Smooth muscle cell (in vitro differentiated cells): ENCODE data around the gene RAB22A. TPM values are rescaled to one million over a fixed set of nuclear protein-coding genes. Genes with fewer than 3 reads are reported as not detected.
A peak's percentile ranks its signal among the peaks of the same experiment; 100 is the strongest.

Source experiments
- DNase-seq: peaks from one replicate; lab custom pipeline; 2025; ENCODE audit not compliant: unreplicated experiment; lab: John Stamatoyannopoulos, UW
- H2AFZ ChIP-seq: fragments of 200-600 bp; sonication (generic); 2 replicates; pipeline ENCODE4 v1.6.0; 2016; ENCODE audit warnings: antibody characterized with exemption, low read depth, mild to moderate bottlenecking
- H3F3A ChIP-seq: fragments of 200-600 bp; sonication (generic); 2 replicates; pipeline ENCODE4 v1.6.0; 2017; ENCODE audit warnings: antibody characterized with exemption, low read depth
- H3K27ac ChIP-seq: fragments of 200-600 bp; sonication (generic); 2 replicates; pipeline ENCODE4 v1.5.1; 2016; ENCODE audit warnings: low read depth, mild to moderate bottlenecking
- H3K27me3 ChIP-seq: fragments of 200-600 bp; sonication (generic); 2 replicates; pipeline ENCODE4 v1.6.1; 2016; ENCODE audit warnings: low read depth, mild to moderate bottlenecking
- H3K36me3 ChIP-seq: fragments of 200-600 bp; sonication (generic); 2 replicates; pipeline ENCODE4 v1.5.1; 2016; ENCODE audit warnings: low read depth
- H3K4me1 ChIP-seq: fragments of 200-600 bp; sonication (generic); 2 replicates; pipeline ENCODE4 v1.5.1; 2016; ENCODE audit warnings: low read depth
- H3K4me2 ChIP-seq: fragments of 200-600 bp; sonication (generic); 2 replicates; pipeline ENCODE4 v1.6.0; 2016; ENCODE audit warnings: mild to moderate bottlenecking
- H3K4me3 ChIP-seq: fragments of 200-600 bp; sonication (generic); 2 replicates; pipeline ENCODE4 v1.5.1; 2016; ENCODE audit warnings: mild to moderate bottlenecking
- H3K79me2 ChIP-seq: fragments of 200-600 bp; sonication (generic); 2 replicates; pipeline ENCODE4 v1.6.0; 2016; ENCODE audit warnings: low read depth, mild to moderate bottlenecking
- H3K9ac ChIP-seq: fragments of 200-600 bp; sonication (generic); 2 replicates; pipeline ENCODE4 v1.6.0; 2016; ENCODE audit warnings: low read depth
- H3K9me3 ChIP-seq: fragments of 200-600 bp; sonication (generic); replicated peaks from 2 replicates; pipeline ENCODE4 v1.5.1; 2016; ENCODE audit warnings: low read depth
- H4K20me1 ChIP-seq: fragments of 200-600 bp; sonication (generic); 2 replicates; pipeline ENCODE4 v1.6.0; 2016; ENCODE audit warnings: low read depth
- CTCF ChIP-seq: fragments of 200-600 bp; sonication (generic); IDR thresholded peaks from 2 replicates; pipeline ENCODE4 v1.5.1; 2017; ENCODE audit warnings: borderline replicate concordance, mild to moderate bottlenecking, antibody characterized with exemption; ENCODE audit not compliant: insufficient read depth, poor library complexity, severe bottlenecking
- WGBS: methylation state at CpG from one replicate; pipeline ENCODE4 v1.1.7; 2016; ENCODE audit warnings: low lambda C conversion rate; 5-methylcytosine and 5-hydroxymethylcytosine counted together
- polyA plus RNA-seq: library from polyadenylated mRNA; unstranded; fragments of >200 nt; fragmentation: Nextera tagmentation; extraction: Ambion mirVana; gene quantifications from 2 replicates; pipeline ENCODE4 v1.2.1, GENCODE V29; 2016
- total RNA-seq: library from RNA; depleted of rRNA; stranded (reverse); fragments of >200 nt; gene quantifications from 2 replicates; pipeline ENCODE4 v1.2.3, GENCODE V29; 2014

The RAB22A gene
- total and polyA plus RNA-seq, 2 experiments from 2014 or later = 14.0 to 23.7 TPM

GRCh38 chr20:58389324-58389967 lies 79.9 kb downstream of the RAB22A start:
- no peaks in the 10 kb centered on the region for H3K9me3 ChIP-seq
- DNase-seq = no peak
- WGBS = 2% methylated on average over 47 of the region's 56 CpGs

DNA sequence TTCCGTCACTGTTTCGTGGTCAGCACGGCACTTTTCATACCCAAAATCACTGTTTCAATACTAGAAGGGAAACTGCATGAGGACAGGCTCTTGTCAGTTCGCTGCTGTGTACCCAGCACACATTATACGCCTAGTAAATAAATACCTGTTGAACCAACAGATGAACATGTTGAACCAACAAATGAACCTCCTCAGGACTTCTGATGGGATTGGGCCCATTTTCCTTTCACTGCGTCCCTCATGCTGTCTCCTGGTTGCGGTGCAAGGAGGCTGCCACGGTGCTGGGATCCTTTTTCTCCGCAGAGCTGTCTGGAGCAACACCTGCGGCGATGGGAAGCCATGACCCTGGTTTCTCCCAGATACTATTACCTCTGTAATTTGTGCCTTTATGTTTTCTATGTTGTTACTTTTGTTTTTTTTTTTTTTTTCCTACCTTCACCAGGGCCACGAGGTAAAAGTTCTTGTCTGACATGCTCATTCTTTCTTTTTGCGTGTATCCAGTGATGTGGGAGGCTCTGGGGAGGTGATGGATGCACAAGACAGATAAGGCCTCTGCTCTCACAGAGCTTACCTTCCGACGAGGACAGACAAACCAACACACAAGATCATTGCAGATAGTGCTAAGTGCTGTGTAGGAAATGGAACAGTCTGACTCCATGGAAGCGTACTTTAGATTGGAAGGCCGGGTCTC lies 80.6 kb downstream of the RAB22A start:
- H4K20me1 ChIP-seq = peaks cover 42% of the 10 kb centered on the region
- no peaks in the 10 kb centered on the region for H3F3A ChIP-seq
- H3K9me3 ChIP-seq = no peaks in the 10 kb centered on the region
- H3K9ac ChIP-seq = peak overlapping the region; percentile 97
- peak overlapping the region; percentile 89 for H3K4me2 ChIP-seq
- H3K36me3 ChIP-seq = no peaks in the 10 kb centered on the region
- peak overlapping the region; percentile 76 for H2AFZ ChIP-seq
- H3K4me3 ChIP-seq = peak overlapping the region; percentile 70
- H3K27ac ChIP-seq = peak overlapping the region; percentile 86
- H3K4me1 ChIP-seq = peaks cover 4% of the 10 kb centered on the region
- 79% methylated on average over 17 of the region's 17 CpGs for WGBS
- no peak for DNase-seq
- peaks cover 59% of the 10 kb centered on the region for H3K79me2 ChIP-seq
- H3K27me3 ChIP-seq = no peaks in the 10 kb centered on the region
- TF ChIP-seq CTCF = no peak

More at GRCh38 chr20:58389324-58389967, 79.9 kb downstream of the RAB22A start:
- Histone ChIP-seq H3K4me2 (peak overlapping the region; percentile 89), H3K79me2 (peaks cover 53% of the 10 kb centered on the region), H3K4me3 (peak overlapping the region; percentile 70), H3K4me1 (peaks cover 4% of the 10 kb centered on the region), H3K27ac (peak overlapping the region; percentile 86), H3F3A (no peaks in the 10 kb centered on the region), H3K9ac (peak overlapping the region; percentile 97), H3K27me3 (no peaks in the 10 kb centered on the region), H4K20me1 (peaks cover 35% of the 10 kb centered on the region), H3K36me3 (no peaks in the 10 kb centered on the region), H2AFZ (peak overlapping the region; percentile 76)
- TF ChIP-seq CTCF = no peak

GRCh38 chr20:58390659-58391035 lies 81.1 kb downstream of the RAB22A start:
- Histone ChIP-seq H3K27me3 (no peaks in the 10 kb centered on the region), H3K36me3 (no peaks in the 10 kb centered on the region)

More at GRCh38 chr20:58390659-58391035, 81.1 kb downstream of the RAB22A start:
- Histone ChIP-seq H3K79me2 (peaks cover 65% of the 10 kb centered on the region), H2AFZ (no peak overlapping the region), H3K27ac (peak overlapping the region; percentile 86), H3F3A (no peaks in the 10 kb centered on the region), H3K9me3 (no peaks in the 10 kb centered on the region), H3K4me1 (peaks cover 4% of the 10 kb centered on the region), H3K4me3 (peak overlapping the region; percentile 15), H4K20me1 (peaks cover 47% of the 10 kb centered on the region), H3K4me2 (peak overlapping the region; percentile 89), H3K9ac (no peak overlapping the region)
- no peak for DNase-seq
- no peak for TF ChIP-seq CTCF
- WGBS = 98% methylated on average over 8 of the region's 8 CpGs
